IMR-90 (cell line): ENCODE results near the gene SYT2.

Experiments
- BHLHE40 ChIP-seq: fragments of 150-350 bp; IDR thresholded peaks from 2 replicates; pipeline ENCODE4 v1.6.1; 2016; ENCODE audit warnings: mild to moderate bottlenecking, low read depth, low read length
- CEBPB ChIP-seq: IDR thresholded peaks from 2 replicates; pipeline ENCODE4 v1.6.1; 2012; ENCODE audit warnings: low read depth, low read length, improper control_type of control experiment
- CHD1 ChIP-seq: IDR thresholded peaks from 2 replicates; pipeline ENCODE4 v1.6.1; 2012; ENCODE audit warnings: low read depth, low read length, improper control_type of control experiment
- FOS ChIP-seq: fragments of 150-350 bp; IDR thresholded peaks from 2 replicates; pipeline ENCODE4 v1.6.1; 2016; ENCODE audit warnings: low read depth, low read length
- MAFK ChIP-seq: IDR thresholded peaks from 2 replicates; pipeline ENCODE4 v1.6.1; 2012; ENCODE audit warnings: low read depth, low read length, improper control_type of control experiment
- MXI1 ChIP-seq: IDR thresholded peaks from 2 replicates; pipeline ENCODE4 v1.6.1; 2012; ENCODE audit warnings: low read depth, mild to moderate bottlenecking, low read length, moderate library complexity, borderline replicate concordance
- POLR2A ChIP-seq: IDR thresholded peaks from 2 replicates; pipeline ENCODE4 v1.6.1; 2012; ENCODE audit warnings: mild to moderate bottlenecking, low read depth, low read length
- RAD21 ChIP-seq: IDR thresholded peaks from 2 replicates; pipeline ENCODE4 v1.6.1; 2012; ENCODE audit warnings: low read length, improper control_type of control experiment
- RCOR1 ChIP-seq: IDR thresholded peaks from 2 replicates; pipeline ENCODE4 v1.6.1; 2012; ENCODE audit warnings: mild to moderate bottlenecking, low read length, improper control_type of control experiment; ENCODE audit not compliant: insufficient replicate concordance
- RFX5 ChIP-seq: IDR thresholded peaks from 2 replicates; pipeline ENCODE4 v1.8.0; 2012; ENCODE audit warnings: low read depth, mild to moderate bottlenecking, low read length, moderate library complexity
- SMC3 ChIP-seq: fragments of 150-350 bp; IDR thresholded peaks from 2 replicates; pipeline ENCODE4 v1.6.1; 2016; ENCODE audit warnings: low read depth, mild to moderate bottlenecking, antibody characterized with exemption, low read length, moderate library complexity
- TF ChIP-seq, protein P1 (sequence below): conservative IDR thresholded peaks from 2 replicates; pipeline ENCODE4 v1.5.1; 2012; ENCODE audit warnings: mild to moderate bottlenecking, low read depth, low read length, improper control_type of control experiment

DNA sequence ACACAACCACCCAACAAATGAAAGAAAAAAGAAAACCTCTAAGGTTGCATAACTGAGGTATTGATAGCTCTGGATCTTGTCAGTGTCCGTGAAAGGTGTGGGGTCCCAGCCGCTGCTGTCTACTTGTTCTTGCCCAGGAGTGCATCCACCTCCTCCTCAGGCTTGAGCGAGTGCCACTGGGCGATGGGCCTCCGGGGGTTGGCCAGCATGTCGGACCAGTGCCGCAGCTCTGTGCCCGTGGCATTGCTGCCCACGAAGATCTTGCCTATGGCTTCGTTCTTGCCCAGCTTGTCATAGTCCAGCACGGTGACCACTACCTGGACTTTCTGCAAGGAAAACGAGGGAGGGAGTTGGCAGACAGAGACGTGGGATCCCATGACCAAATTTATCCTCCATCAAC is 113.6 kb downstream of the SYT2 start:
- TF ChIP-seq BHLHE40 = no peak
- TF ChIP-seq, protein P1, sequence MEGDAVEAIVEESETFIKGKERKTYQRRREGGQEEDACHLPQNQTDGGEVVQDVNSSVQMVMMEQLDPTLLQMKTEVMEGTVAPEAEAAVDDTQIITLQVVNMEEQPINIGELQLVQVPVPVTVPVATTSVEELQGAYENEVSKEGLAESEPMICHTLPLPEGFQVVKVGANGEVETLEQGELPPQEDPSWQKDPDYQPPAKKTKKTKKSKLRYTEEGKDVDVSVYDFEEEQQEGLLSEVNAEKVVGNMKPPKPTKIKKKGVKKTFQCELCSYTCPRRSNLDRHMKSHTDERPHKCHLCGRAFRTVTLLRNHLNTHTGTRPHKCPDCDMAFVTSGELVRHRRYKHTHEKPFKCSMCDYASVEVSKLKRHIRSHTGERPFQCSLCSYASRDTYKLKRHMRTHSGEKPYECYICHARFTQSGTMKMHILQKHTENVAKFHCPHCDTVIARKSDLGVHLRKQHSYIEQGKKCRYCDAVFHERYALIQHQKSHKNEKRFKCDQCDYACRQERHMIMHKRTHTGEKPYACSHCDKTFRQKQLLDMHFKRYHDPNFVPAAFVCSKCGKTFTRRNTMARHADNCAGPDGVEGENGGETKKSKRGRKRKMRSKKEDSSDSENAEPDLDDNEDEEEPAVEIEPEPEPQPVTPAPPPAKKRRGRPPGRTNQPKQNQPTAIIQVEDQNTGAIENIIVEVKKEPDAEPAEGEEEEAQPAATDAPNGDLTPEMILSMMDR = no peak
- no peak for TF ChIP-seq MXI1
- no peak for TF ChIP-seq FOS
- TF ChIP-seq POLR2A = no peak
- TF ChIP-seq RAD21 = no peak
- TF ChIP-seq CEBPB = no peak
- no peak for TF ChIP-seq CHD1
- no peak for TF ChIP-seq SMC3
- TF ChIP-seq RFX5 = no peak
- no peak for TF ChIP-seq RCOR1
- no peak for TF ChIP-seq MAFK
